Measurements from ENCODE around the gene CD3E.

Gene CD3E

DNA sequence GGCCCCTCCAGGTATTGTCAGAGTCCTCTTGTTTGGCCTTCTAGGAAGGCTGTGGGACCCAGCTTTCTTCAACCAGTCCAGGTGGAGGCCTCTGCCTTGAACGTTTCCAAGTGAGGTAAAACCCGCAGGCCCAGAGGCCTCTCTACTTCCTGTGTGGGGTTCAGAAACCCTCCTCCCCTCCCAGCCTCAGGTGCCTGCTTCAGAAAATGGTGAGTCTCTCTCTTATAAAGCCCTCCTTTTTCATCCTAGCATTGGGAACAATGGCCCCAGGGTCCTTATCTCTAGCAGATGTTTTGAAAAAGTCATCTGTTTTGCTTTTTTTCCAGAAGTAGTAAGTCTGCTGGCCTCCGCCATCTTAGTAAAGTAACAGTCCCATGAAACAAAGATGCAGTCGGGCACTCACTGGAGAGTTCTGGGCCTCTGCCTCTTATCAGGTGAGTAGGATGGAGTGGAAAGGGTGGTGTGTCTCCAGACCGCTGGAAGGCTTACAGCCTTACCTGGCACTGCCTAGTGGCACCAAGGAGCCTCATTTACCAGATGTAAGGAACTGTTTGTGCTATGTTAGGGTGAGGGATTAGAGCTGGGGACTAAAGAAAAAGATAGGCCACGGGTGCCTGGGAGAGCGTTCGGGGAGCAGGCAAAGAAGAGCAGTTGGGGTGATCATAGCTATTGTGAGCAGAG is at the start of gene CD3E:
Gene CD3E, plus strand, starts transcription at position 163 of the 681 bp plus-strand sequence. Its CDS starts 223 bp downstream, at position 386.
- no peak for DNase-seq

- DNase-seq: no peak
These were observed 46.1 kb upstream of the CD3E start for GRCh38 chr11:118258410-118258809.

DNA sequence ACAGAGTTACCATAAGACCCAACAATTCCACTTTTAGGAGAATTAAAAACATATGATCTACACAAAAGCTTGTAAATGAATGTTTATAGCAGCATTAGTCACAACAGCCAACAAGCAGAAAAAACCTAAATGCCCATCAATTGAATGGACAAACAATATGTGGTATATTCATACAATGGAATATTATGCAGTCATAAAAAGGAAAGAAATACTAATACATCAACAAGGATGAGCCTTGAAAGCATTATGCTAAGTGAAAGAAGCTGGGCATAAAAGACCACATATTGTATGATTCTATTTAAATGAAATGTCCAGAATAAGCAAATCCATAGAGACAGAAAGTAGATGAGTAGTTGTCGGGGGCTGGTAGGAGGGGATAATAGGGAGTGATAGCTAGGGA is 45.4 kb upstream of the CD3E start:
- DNase-seq: no peak

DNA sequence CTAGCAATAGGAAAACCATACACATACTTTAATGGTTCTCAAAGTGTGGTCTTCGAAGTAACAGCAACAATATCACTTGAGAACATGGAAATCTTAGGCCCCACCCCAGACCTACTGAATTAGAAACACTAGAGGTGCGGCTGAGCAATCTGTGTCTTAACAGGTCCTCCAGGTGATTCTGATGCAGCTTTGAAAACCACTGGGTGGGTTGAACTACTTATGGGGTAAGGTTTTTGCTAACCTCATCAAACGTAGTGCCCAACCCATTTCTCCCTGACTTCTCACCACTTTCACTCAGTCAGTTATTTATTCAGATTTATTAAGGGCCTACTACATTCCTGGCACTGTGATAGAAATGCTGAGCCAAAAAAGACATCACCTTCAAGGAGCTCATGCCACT is 44.2 kb upstream of the CD3E start:
- DNase-seq: no peak

DNA sequence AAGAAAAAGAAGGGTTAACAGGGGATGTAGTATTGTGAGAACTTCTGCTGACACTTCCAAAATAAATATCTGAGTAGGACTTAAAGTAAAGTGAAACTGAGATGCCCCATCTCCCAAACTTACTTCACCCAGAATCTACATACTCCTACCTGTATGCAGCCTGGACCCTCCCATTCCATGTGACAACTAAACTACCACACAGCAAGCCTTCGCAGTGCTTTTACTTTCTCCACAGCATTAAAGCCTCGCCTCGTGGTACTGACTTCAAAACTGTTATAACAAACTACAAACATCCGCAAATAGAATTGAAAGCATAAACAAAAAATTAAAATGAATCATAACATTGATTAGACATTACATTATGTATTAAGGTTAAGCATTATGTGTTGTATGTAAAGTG is 41.4 kb upstream of the CD3E start:
- no peak for DNase-seq

- no peak for DNase-seq
These were observed 40.6 kb upstream of the CD3E start, which contains the start of gene MPZL2 for GRCh38 chr11:118263695-118264568. MPZL2 (minus strand) TSS chr11:118264297; CDS start chr11:118264153, 144 bp downstream.

GRCh38 chr11:118264569-118265465 is 39.7 kb upstream of the CD3E start:
- no peak for DNase-seq

GRCh38 chr11:118265954-118266353 is 38.6 kb upstream of the CD3E start:
- DNase-seq: no peak

GRCh38 chr11:118267486-118267885 is 37.0 kb upstream of the CD3E start:
- no peak for DNase-seq

- no peak for DNase-seq
These were observed 32.5 kb upstream of the CD3E start for GRCh38 chr11:118272001-118272400.

DNA sequence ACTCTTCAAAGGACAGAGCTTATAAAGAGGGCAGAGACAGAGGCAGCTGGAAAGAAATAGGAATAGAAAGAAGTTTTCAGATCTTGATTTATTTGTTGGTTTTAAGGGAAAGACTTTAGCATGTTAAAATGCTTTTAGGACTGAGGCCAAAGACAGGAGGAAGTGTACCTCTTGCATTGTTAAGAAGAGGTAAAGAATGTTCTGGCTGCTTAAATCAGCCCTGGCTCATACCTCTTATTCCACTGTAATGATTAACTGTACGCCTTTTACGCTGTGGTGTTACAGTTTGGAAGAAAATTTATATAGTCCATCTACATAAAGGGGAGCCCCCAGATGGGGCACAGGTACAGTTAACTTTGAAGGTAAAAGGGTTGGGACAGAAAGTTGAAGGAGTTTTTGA is 30.3 kb upstream of the CD3E start:
- DNase-seq: no peak

DNA sequence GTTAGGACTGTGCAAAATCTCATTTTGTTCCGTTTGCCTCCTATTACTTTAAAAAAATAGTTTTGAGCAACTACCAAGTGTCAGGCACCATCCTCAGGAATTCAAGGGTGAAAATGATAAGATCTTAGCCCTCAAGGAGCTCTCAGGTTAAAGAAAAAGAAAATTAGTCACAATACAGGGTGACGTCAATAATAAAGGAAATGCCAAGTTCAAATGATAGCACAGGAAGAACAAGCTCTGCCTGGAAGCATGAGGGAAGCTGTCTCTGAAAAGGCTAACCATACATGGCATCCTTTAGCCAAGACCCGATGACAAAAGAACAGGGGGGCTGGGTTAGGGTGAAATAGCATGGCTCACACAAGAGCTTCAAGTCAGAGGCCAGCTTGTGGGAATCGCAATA is 29.4 kb upstream of the CD3E start:
- DNase-seq: no peak

DNA sequence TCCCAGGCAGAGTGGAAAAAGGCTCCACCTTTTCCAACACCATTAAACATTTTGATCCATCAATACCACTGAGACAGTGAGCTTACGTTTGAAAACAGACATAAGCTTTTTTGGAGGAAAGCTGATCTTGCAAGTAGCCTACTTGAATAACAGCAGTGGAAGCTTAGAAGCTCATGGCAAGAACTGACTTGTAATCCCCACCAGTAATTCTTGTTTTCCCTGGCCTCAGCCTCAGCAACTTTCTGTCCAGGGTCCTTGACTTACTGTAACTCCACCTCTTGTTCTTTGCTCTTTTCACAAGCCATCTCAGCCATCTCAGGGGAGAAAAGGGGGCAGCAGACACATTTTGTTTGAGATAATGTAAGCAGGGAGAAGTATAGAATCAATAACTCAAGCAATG is 28.1 kb upstream of the CD3E start:
- no peak for DNase-seq

- DNase-seq: no peak
These were observed 27.2 kb upstream of the CD3E start for GRCh38 chr11:118277312-118277711.

GRCh38 chr11:118281284-118281683 is 23.2 kb upstream of the CD3E start:
- DNase-seq: no peak

DNA sequence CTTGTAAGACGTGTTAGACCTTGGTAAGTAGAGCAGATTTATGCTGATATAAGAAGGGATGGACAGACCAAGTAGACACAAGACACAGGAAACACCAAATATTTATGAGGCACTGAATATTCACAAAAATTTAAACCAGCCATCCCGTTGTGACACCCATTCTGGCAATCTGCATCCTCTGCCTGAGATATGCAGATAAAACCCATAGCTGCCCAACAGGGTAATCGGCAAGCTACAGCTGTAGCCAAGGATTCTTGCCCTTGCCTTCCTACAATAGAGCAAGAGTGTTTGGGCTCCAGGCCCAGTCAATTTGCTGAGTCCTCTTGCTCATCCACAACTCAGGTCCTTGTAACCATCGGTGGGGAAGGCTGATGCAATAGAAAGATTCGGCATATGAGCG is 21.9 kb upstream of the CD3E start:
- DNase-seq: no peak

DNA sequence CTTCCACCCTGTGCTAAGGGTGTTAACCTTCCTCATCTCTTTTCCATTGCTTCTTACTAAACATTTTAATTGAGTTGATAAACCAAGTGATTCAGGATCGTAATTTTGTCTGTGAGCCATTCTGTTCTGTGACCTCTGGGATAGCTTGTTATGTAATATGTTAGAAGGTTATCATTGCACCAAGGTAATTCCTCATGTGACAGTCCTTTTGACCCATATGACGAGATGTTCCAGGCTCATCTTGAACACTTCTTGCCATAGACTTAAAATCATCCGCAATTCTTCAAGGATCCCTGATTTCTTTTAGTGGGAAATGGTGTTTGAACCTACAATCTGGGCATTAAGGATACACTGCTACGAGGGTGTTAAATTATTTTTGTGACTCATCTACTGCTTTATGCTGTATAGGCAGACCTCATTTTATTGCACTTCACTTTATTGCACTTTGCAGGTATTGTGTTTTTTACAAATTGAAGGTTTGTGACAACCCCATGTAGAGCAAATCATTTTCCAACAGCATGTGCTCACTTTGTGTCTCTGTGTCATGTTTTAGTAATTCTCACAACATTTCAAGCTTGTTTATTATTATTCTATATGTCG is 21.4 kb upstream of the CD3E start:
- DNase-seq: no peak

- no peak for DNase-seq
These were observed 20.7 kb upstream of the CD3E start for GRCh38 chr11:118283756-118284350.

GRCh38 chr11:118286545-118286944 is 18.0 kb upstream of the CD3E start:
- no peak for DNase-seq

- DNase-seq: no peak
These were observed 17.5 kb upstream of the CD3E start for GRCh38 chr11:118287006-118287405.

GRCh38 chr11:118289401-118289800 is 15.1 kb upstream of the CD3E start:
- DNase-seq: no peak

DNA sequence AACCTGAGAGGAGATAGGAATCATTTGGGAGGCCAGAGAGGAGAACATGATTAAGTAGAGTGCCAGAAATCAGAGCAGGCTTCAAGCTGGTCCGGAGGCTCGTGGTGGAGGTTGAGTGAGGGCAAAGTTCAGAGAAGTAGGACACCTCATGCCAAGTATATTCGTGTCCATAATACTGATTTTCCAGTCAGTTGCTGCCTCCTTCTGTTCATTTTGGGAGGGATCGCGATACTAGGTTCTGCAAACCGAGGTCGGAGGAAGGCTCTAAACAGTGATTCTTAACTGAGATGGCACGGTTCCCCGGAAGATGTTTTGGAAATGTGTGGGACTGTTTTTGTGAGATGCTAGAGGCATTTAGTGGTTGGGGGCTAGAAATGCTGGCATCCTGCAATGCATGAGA is 13.6 kb upstream of the CD3E start:
- DNase-seq: no peak

All from GOT3 (cell line).